ENCODE results near the gene COA3.
A peak's percentile ranks its signal among the peaks of the same experiment; 100 is the strongest.

DNA sequence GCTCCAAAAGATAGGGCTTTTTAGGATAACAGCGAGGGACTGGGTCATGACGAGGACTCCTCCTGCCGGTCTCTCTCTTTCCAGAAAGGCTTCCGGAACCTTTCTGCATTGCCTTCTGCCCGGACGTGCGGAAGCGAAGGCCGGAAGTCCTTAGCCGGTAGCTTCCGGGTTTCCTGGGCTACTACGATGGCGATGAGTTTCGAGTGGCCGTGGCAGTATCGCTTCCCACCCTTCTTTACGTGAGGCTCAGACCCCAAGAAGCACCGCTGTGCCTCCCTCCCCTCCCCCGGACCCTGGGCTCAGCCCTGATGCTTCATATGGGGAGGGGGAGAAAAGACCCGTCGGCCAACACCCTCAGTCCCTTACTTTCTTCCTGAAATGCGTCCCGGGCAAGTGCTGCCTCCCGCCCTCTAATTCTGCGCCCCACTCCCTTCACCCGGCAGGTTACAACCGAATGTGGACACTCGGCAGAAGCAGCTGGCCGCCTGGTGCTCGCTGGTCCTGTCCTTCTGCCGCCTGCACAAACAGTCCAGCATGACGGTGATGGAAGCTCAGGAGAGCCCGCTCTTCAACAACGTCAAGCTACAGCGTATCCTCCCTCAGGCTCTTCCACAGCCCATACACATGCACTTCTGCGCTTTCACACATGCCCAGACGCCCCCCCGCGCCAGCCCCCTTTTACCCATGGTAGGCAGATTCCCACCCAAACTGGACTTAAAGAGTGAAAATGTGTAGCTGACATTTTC is 25.0 kb downstream of the COA3 start, which contains the start of gene VPS25:
- TF ChIP-seq CTCF (IDR thresholded peaks at IDR 0.05), result peak in 1 of 6 experiments; percentile 5
- peak in 1 of 2 donors; percentile 52 for TF ChIP-seq POLR2A (IDR thresholded peaks at IDR 0.05)
